Testis (tissue), 2 donors: ENCODE results near the gene CCDC40.

Source experiments
- POLR2A ChIP-seq: fragments of 450-650 bp; IDR thresholded peaks from one replicate; pipeline ENCODE4 v1.6.1; 2017; ENCODE audit warnings: antibody characterized with exemption, mild to moderate bottlenecking, moderate library complexity
- TF ChIP-seq, protein P1 (sequence below), 3 experiments: fragments of 450-650 bp in 2 of 3; fragments of 200-600 bp in 1 of 3; sonication (generic) in 1 of 3; IDR thresholded peaks; one replicate each; pipeline ENCODE4 v1.5.1; 2016 to 2019; ENCODE audit warnings: antibody characterized with exemption in 3 of 3, mild to moderate bottlenecking in 2 of 3, moderate library complexity in 1 of 3

DNA sequence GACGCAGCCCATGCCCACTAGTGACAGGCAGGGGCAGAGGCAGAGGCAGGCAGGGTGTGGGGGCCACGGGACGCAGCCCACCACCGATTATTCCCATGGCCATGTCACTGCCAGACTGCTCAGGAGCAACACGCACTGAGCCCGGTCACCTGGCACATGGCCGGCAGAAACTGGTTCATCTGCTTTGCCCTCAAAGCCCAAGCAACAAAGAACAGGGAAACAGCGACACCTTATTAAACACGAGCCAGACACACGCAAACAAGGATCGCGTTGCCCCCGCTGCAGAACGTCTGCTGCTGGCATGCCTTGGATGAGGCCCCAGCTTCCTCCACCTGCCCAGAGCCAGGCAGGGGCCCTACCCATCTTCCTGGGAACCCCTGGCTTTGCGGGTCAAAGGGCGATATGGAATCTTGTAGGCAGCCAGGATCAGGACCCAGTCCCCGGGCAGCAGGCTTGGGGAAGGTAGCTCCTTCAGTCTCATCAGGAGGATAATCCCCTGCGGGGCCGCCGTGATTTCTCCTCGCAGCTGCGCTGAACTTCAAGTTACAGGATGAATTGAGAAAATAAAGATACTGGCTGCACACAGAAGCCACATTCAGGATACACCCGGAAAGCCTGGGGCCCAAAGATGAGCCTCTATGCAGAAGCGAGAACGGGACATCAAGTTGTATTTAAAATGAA lies 5.6 kb upstream of the CCDC40 start:
- TF ChIP-seq POLR2A, result no peak
- TF ChIP-seq, protein P1, sequence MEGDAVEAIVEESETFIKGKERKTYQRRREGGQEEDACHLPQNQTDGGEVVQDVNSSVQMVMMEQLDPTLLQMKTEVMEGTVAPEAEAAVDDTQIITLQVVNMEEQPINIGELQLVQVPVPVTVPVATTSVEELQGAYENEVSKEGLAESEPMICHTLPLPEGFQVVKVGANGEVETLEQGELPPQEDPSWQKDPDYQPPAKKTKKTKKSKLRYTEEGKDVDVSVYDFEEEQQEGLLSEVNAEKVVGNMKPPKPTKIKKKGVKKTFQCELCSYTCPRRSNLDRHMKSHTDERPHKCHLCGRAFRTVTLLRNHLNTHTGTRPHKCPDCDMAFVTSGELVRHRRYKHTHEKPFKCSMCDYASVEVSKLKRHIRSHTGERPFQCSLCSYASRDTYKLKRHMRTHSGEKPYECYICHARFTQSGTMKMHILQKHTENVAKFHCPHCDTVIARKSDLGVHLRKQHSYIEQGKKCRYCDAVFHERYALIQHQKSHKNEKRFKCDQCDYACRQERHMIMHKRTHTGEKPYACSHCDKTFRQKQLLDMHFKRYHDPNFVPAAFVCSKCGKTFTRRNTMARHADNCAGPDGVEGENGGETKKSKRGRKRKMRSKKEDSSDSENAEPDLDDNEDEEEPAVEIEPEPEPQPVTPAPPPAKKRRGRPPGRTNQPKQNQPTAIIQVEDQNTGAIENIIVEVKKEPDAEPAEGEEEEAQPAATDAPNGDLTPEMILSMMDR (IDR thresholded peaks at IDR 0.05), result no peak
